H9 (cell line): ENCODE data around the gene ANO6. TPM values are rescaled to one million over a fixed set of nuclear protein-coding genes. Genes with fewer than 3 reads are reported as not detected.

Source experiments
- DNase-seq: peaks from one replicate; pipeline ENCODE4 v3.0.0-alpha.2; 2017
- H2AFZ ChIP-seq: one replicate; pipeline ENCODE4 v1.6.1; 2013; ENCODE audit warnings: mild to moderate bottlenecking, low read length, control low read depth, moderate library complexity
- H2AK5ac ChIP-seq: 2 replicates; pipeline ENCODE4 v1.6.1; 2013; ENCODE audit warnings: low read length, control low read depth, mixed read lengths; ENCODE audit not compliant: insufficient read length
- H2BK120ac ChIP-seq: one replicate; pipeline ENCODE4 v1.6.1; 2013; ENCODE audit warnings: low read depth, mild to moderate bottlenecking, low read length, control low read depth, inconsistent platforms; ENCODE audit not compliant: poor library complexity, severe bottlenecking
- H2BK12ac ChIP-seq: 2 replicates; pipeline ENCODE4 v1.6.1; 2013; ENCODE audit warnings: low read length, control low read depth, mixed read lengths, low read depth; ENCODE audit not compliant: insufficient read length
- H2BK15ac ChIP-seq: 2 replicates; pipeline ENCODE4 v1.6.1; 2013; ENCODE audit warnings: low read depth, low read length, control low read depth
- H2BK20ac ChIP-seq: one replicate; pipeline ENCODE4 v1.6.1; 2013; ENCODE audit warnings: low read depth, mild to moderate bottlenecking, low read length, control low read depth, inconsistent platforms; ENCODE audit not compliant: poor library complexity, severe bottlenecking
- H2BK5ac ChIP-seq: 2 replicates; pipeline ENCODE4 v1.6.1; 2013; ENCODE audit warnings: low read length, control low read depth, mixed read lengths; ENCODE audit not compliant: insufficient read length
- H3K14ac ChIP-seq: 2 replicates; pipeline ENCODE4 v1.6.1; 2013; ENCODE audit warnings: low read length, control low read depth; ENCODE audit not compliant: insufficient read depth
- H3K18ac ChIP-seq: 2 replicates; pipeline ENCODE4 v1.6.1; 2013; ENCODE audit warnings: low read depth, mild to moderate bottlenecking, mixed read lengths, low read length, control low read depth; ENCODE audit not compliant: insufficient read length
- H3K23ac ChIP-seq: 2 replicates; pipeline ENCODE4 v1.6.1; 2013; ENCODE audit warnings: low read length, control low read depth, mixed read lengths, low read depth; ENCODE audit not compliant: insufficient read length
- H3K23me2 ChIP-seq: 2 replicates; pipeline ENCODE4 v1.6.1; 2013; ENCODE audit warnings: low read depth, mild to moderate bottlenecking, mixed read lengths, low read length, control low read depth; ENCODE audit not compliant: insufficient read length, poor library complexity, severe bottlenecking
- H3K27ac ChIP-seq: 2 replicates; pipeline ENCODE4 v1.5.1; 2013; ENCODE audit warnings: low read length, control low read depth, mixed read lengths, low read depth; ENCODE audit not compliant: insufficient read length
- H3K27me3 ChIP-seq: 2 replicates; pipeline ENCODE4 v1.6.1; 2013; ENCODE audit warnings: low read length, control low read depth, inconsistent platforms; ENCODE audit not compliant: insufficient read depth
- H3K4ac ChIP-seq: 2 replicates; pipeline ENCODE4 v1.6.1; 2013; ENCODE audit warnings: low read depth, mild to moderate bottlenecking, control low read depth, inconsistent platforms, low read length, moderate library complexity
- H3K4me1 ChIP-seq: 2 replicates; pipeline ENCODE4 v1.6.1; 2013; ENCODE audit warnings: low read length, control low read depth, inconsistent platforms; ENCODE audit not compliant: insufficient read depth
- H3K4me2 ChIP-seq: 2 replicates; pipeline ENCODE4 v1.6.1; 2013; ENCODE audit warnings: low read length, control low read depth, mixed read lengths; ENCODE audit not compliant: insufficient read length, insufficient read depth
- H3K56ac ChIP-seq: 2 replicates; pipeline ENCODE4 v1.6.1; 2013; ENCODE audit warnings: low read depth, mild to moderate bottlenecking, mixed read lengths, low read length, control low read depth; ENCODE audit not compliant: insufficient read length
- H3K79me1 ChIP-seq: 2 replicates; pipeline ENCODE4 v1.6.1; 2013; ENCODE audit warnings: low read depth, mild to moderate bottlenecking, moderate library complexity, low read length, control low read depth, inconsistent platforms; ENCODE audit not compliant: insufficient read depth, poor library complexity, severe bottlenecking
- H3K79me2 ChIP-seq: 2 replicates; pipeline ENCODE4 v1.6.1; 2013; ENCODE audit warnings: low read length, control low read depth, inconsistent platforms; ENCODE audit not compliant: insufficient read depth
- H3K9ac ChIP-seq: 2 replicates; pipeline ENCODE4 v1.6.1; 2013; ENCODE audit warnings: low read length, control low read depth, mixed read lengths; ENCODE audit not compliant: insufficient read length; ENCODE audit errors: extremely low read depth
- H3K9me3 ChIP-seq: one replicate; pipeline ENCODE4 v1.6.1; 2013; ENCODE audit warnings: low read depth, low read length, inconsistent platforms; ENCODE audit not compliant: control insufficient read depth
- H3T11ph ChIP-seq: one replicate; pipeline ENCODE4 v1.6.1; 2013; ENCODE audit warnings: mild to moderate bottlenecking, low read length, control low read depth, inconsistent platforms
- H4K20me1 ChIP-seq: one replicate; pipeline ENCODE4 v1.6.1; 2013; ENCODE audit not compliant: control insufficient read depth, insufficient read length, insufficient read depth
- H4K5ac ChIP-seq: 2 replicates; pipeline ENCODE4 v1.6.1; 2013; ENCODE audit warnings: low read depth, mild to moderate bottlenecking, mixed read lengths, low read length, control low read depth; ENCODE audit not compliant: insufficient read length
- H4K8ac ChIP-seq: replicated peaks from 2 replicates; pipeline ENCODE4 v1.6.1; 2013; ENCODE audit warnings: low read length, control low read depth, mixed read lengths, low read depth; ENCODE audit not compliant: insufficient read length
- H4K91ac ChIP-seq: 2 replicates; pipeline ENCODE4 v1.6.1; 2013; ENCODE audit warnings: low read depth, mild to moderate bottlenecking, moderate library complexity, mixed read lengths, low read length, control low read depth; ENCODE audit not compliant: insufficient read length
- H3K27ac Mint-ChIP-seq, 3 experiments: 2 replicates in 2 of 3; 3 replicates in 1 of 3; pipeline ENCODE4 v1.8.0; 2020 to 2021; ENCODE audit warnings: mixed read lengths in 3 of 3, mild to moderate bottlenecking in 1 of 3, moderate library complexity in 1 of 3
- H3K27me3 Mint-ChIP-seq: 2 replicates; pipeline ENCODE4 v1.8.0; 2021; ENCODE audit warnings: low read depth, mild to moderate bottlenecking, moderate library complexity, mixed read lengths
- H3K36me3 Mint-ChIP-seq, 3 experiments: 2 replicates in 2 of 3; 3 replicates in 1 of 3; pipeline ENCODE4 v1.8.0; 2020 to 2021; ENCODE audit warnings: low read depth in 3 of 3, mixed read lengths in 3 of 3; ENCODE audit not compliant: insufficient read depth in 1 of 3
- H3K4me1 Mint-ChIP-seq, 2 experiments: 2 replicates each; pipeline ENCODE4 v1.8.0; 2020; ENCODE audit warnings: mixed read lengths in 2 of 2
- H3K4me3 Mint-ChIP-seq, 2 experiments: 2 replicates in 1 of 2; 3 replicates in 1 of 2; pipeline ENCODE4 v1.8.0; 2020 to 2021; ENCODE audit warnings: mild to moderate bottlenecking in 2 of 2, mixed read lengths in 2 of 2, moderate library complexity in 1 of 2
- H3K9me3 Mint-ChIP-seq, 2 experiments: 2 replicates in 1 of 2; 3 replicates in 1 of 2; pipeline ENCODE4 v1.8.0; 2020; ENCODE audit warnings: mild to moderate bottlenecking in 2 of 2, mixed read lengths in 2 of 2, moderate library complexity in 1 of 2
- WGBS: extraction: QIAGEN DNeasy Blood & Tissue Kit; methylation state at CpG from one replicate; pipeline ENCODE4 v1.1.7; 2013; ENCODE audit warnings: missing lambda C conversion rate, low lambda C conversion rate, mixed read lengths; ENCODE audit not compliant: insufficient read length; ENCODE audit errors: extremely low coverage; 5-methylcytosine and 5-hydroxymethylcytosine counted together
- total RNA-seq: library from RNA; stranded (reverse); gene quantifications from 2 replicates; pipeline ENCODE4 v1.2.1, GENCODE V29; 2021
- TF ChIP-seq, protein P1 (sequence below): fragments of 200-600 bp; sonication (generic); conservative IDR thresholded peaks from 3 replicates; pipeline ENCODE4 v1.8.0; 2021; ENCODE audit warnings: antibody characterized with exemption, mild to moderate bottlenecking

ANO6 gene
- total RNA-seq, 1 experiment from 2014 or later: 24.3 TPM

- WGBS: no CpG with 5 or more reads among the region's 3 CpGs
- H2AK5ac ChIP-seq: no peak overlapping the region
- H2BK12ac ChIP-seq: no peak overlapping the region
- no peak overlapping the region for H3K9ac ChIP-seq
- H3K79me1 ChIP-seq: no peaks in the 10 kb centered on the region
- no peak overlapping the region for H3K27ac ChIP-seq
- H3T11ph ChIP-seq: no peak overlapping the region
- no peak overlapping the region for H3K23ac ChIP-seq
- no peaks in the 10 kb centered on the region for H3K27me3 Mint-ChIP-seq
- H3K23me2 ChIP-seq: no peaks in the 10 kb centered on the region
- no peak overlapping the region for H2BK5ac ChIP-seq
- no peak overlapping the region for H3K14ac ChIP-seq
- H2BK120ac ChIP-seq: no peak overlapping the region
- TF ChIP-seq, protein P1, sequence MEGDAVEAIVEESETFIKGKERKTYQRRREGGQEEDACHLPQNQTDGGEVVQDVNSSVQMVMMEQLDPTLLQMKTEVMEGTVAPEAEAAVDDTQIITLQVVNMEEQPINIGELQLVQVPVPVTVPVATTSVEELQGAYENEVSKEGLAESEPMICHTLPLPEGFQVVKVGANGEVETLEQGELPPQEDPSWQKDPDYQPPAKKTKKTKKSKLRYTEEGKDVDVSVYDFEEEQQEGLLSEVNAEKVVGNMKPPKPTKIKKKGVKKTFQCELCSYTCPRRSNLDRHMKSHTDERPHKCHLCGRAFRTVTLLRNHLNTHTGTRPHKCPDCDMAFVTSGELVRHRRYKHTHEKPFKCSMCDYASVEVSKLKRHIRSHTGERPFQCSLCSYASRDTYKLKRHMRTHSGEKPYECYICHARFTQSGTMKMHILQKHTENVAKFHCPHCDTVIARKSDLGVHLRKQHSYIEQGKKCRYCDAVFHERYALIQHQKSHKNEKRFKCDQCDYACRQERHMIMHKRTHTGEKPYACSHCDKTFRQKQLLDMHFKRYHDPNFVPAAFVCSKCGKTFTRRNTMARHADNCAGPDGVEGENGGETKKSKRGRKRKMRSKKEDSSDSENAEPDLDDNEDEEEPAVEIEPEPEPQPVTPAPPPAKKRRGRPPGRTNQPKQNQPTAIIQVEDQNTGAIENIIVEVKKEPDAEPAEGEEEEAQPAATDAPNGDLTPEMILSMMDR: no peak
- no peaks in the 10 kb centered on the region for H3K27me3 ChIP-seq
- no peaks in the 10 kb centered on the region; a peak in 1 of 7 replicates for H3K36me3 Mint-ChIP-seq
- no peak overlapping the region for H3K4me2 ChIP-seq
- no peak overlapping the region for H3K18ac ChIP-seq
- no peak overlapping the region for H3K4ac ChIP-seq
- H4K91ac ChIP-seq: no peak overlapping the region
- H4K8ac ChIP-seq: no peak overlapping the region
- H3K79me2 ChIP-seq: no peaks in the 10 kb centered on the region
- no peak overlapping the region for H3K4me3 Mint-ChIP-seq
- H2BK20ac ChIP-seq: no peak overlapping the region
- no peak overlapping the region for H4K5ac ChIP-seq
- H3K4me1 ChIP-seq: no peaks in the 10 kb centered on the region
- no peaks in the 10 kb centered on the region for H3K4me1 Mint-ChIP-seq
- no peaks in the 10 kb centered on the region for H3K9me3 Mint-ChIP-seq
- no peaks in the 10 kb centered on the region for H3K9me3 ChIP-seq
- H3K56ac ChIP-seq: no peak overlapping the region
- H2AFZ ChIP-seq: no peak overlapping the region
- no peak overlapping the region for H3K27ac Mint-ChIP-seq
- no peak for DNase-seq
- no peak overlapping the region for H2BK15ac ChIP-seq
- no peaks in the 10 kb centered on the region for H4K20me1 ChIP-seq
Observed at GRCh38 chr12:45204757-45205156, 11.1 kb upstream of the ANO6 start.
